Stimulated activated CD4-positive, alpha-beta T cell treated with anti-CD3 and anti-CD28 coated beads, Interleukin-2, amount 100 ng/mL, for 4 hours (primary cell): ENCODE data around the gene POLR1E.

Experiments
- DNase-seq: peaks from one replicate; pipeline ENCODE4 v3.0.0-alpha.2; 2020; ENCODE audit warnings: low read depth

The POLR1E gene, protein sequence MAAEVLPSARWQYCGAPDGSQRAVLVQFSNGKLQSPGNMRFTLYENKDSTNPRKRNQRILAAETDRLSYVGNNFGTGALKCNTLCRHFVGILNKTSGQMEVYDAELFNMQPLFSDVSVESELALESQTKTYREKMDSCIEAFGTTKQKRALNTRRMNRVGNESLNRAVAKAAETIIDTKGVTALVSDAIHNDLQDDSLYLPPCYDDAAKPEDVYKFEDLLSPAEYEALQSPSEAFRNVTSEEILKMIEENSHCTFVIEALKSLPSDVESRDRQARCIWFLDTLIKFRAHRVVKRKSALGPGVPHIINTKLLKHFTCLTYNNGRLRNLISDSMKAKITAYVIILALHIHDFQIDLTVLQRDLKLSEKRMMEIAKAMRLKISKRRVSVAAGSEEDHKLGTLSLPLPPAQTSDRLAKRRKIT

GRCh38 chr9:37485389-37486255 is at the start of gene POLR1E:
Gene POLR1E (plus strand): TSS chr9:37485948. CDS start chr9:37486048, 100 bp downstream.
- peak; percentile 94 for DNase-seq

GRCh38 chr9:37436540-37436939 is 49.2 kb upstream of the POLR1E start:
- no peak for DNase-seq

DNA sequence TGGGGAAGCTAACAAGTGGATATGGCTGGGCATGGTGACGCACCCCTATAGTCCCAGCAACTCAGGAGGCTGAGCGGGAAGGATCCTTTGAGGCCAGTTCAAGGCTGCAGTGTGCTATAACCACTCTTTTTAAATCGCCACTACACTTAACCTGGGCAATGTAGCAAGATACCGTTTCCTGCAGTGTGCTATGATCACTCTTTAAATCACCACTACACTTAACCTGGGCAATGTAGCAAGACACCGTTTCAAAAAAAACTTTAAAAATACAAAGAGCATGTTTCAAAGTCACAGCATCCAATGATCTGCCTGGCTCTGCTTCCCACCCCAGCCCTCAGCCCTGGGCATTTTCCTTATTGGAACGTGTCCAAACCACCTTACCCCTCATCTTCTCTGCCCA is 48.7 kb upstream of the POLR1E start:
- DNase-seq, result no peak

- no peak for DNase-seq
Observed at GRCh38 chr9:37437621-37438020, 48.1 kb upstream of the POLR1E start.

- no peak for DNase-seq
Observed at GRCh38 chr9:37438359-37438758, 47.4 kb upstream of the POLR1E start.

DNA sequence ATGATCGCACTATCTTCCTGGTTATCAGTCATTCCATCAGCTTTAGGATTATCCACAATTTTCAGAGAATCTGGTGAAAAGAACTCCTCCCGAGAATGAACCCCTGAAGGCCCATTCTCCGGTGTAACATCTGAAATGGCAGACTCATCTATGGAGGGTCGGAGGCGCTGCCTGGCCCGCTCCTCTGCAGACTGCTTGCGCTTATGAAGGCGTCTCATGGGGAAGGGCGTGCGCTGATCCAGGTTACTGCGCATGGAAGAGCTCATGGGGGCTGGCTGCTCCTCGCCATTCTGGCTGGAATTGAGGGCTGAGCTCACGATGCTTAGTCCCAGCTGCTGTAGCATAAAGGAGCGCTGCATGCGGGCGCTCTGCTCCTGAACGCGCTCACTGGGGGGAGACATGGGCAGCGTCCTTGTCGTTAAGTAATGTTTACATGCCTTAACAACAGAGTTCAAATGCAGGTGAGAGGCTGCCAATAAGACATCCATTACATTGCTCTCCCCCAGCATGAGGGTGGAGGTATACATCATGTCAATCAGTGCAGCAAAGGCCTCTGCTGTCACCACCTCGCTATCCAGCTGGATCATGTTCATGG is 43.9 kb upstream of the POLR1E start:
- no peak for DNase-seq

- no peak for DNase-seq
Observed at GRCh38 chr9:37442556-37442955, 43.2 kb upstream of the POLR1E start.

GRCh38 chr9:37443566-37443965 is 42.2 kb upstream of the POLR1E start:
- no peak for DNase-seq

GRCh38 chr9:37444890-37445289 is 40.9 kb upstream of the POLR1E start:
- DNase-seq, result no peak

GRCh38 chr9:37445832-37446231 is 39.9 kb upstream of the POLR1E start:
- DNase-seq, result no peak

DNA sequence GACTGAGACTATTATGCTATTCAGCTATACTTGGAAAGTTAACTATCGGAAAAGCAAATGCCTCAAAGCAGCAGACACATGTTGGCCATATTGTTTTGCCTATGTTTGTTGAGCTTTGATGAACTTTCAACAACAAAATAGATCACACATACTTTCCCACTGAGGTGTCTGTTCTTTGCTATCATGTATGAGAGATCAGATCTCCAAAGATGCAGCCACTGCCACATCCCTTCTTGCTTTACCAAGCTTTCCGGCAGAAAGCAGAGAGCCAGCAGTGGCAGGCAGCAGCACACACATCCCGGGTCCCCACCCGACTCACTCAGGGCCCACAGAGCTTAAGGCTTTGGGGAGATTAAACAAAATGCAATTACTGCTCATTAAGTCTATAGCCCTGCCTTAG is 39.3 kb upstream of the POLR1E start:
- DNase-seq, result no peak

DNA sequence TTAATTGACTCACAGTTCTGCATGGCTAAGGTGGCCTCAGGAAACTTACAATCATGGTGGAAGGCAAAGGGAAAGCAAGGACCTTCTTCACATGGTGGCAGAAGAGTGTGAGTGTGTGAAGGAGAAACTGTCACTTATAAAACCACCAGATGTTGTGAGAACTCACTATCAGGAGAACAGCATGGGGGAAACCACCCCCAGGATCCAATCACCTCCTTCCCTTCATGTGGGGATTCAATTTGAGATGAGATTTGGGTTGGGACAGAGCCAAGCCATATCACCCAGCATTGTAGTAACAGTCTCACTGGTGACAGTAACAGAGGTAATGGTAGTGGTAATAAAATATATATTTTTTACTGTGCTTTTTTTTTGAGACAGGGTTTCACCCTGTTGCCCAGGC is 38.6 kb upstream of the POLR1E start:
- no peak for DNase-seq

- DNase-seq, result no peak
Observed at GRCh38 chr9:37449862-37450632, 35.7 kb upstream of the POLR1E start.

DNA sequence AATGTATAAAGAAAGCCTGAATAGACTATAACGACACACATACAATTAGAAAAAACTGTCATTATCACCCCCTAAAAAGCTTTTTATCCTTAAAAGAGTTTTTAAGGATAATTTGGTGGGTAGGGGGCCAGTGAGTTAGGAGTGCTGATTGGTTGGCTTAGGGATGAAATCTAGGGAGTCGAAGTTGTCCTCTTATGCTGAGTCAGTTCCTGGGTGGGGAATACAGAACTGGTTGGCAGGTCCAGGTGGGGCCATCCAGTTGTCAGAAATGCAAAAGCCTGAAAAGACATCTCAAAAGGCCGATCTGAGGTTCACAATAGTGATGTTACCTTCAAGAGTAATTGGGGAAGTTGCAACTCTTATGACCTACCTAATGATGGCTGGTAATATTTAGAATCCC is 34.1 kb upstream of the POLR1E start:
- DNase-seq, result no peak

DNA sequence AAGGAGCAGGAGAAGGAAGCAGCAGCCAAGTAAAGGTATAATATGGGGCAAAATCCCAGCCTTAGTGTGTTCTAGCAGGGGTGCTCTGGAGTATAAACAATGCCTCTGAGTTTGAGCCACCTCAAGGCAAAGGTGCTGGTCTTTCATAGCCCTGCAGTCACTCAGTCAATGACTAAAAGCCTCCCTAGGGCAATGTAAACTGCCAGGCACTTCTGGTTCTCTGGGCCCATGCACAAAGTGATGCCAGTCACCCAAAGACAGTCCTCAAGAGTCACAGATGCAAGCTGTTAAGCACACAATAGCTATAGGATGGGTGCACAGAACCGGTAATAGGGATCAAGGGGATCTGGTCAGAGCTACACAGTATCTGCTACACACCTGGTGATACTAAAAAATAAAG is 33.1 kb upstream of the POLR1E start:
- no peak for DNase-seq

DNA sequence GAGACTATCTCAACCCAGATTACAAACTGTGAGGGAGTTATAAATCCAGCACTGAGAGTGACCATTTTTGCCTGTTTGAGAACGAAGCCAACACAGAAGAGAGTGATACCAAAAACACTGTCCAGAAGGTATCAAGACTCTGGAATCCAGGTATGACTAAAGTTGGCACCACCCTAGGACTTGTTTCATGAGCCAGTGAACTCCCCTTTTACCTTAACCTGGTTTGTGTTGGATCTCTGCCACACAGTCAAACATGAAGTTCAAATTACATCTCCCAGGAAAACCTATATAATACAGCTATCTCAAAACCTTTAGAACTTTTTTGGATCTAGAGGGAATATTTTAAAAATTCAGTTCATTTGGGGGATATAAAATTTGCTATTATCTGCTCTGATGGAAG is 31.9 kb upstream of the POLR1E start:
- DNase-seq, result no peak

DNA sequence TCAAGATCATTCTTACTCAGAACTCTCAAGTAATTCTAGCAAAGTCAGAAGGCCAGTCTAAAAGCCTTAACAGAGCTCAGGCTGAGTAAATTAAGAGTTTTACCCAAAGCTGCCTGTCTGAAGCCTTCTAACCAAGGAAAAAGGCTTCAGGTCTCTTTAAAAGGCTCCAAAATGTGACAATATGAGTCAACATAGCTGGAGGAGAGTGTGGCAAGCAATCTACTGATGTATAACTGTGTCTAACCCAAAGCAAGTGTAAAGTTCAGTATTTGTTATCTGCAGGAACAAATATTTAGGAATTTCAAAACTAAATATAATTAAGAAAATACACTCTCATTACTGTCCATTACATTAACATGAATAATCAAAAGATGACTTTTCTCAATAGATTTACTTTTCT is 31.5 kb upstream of the POLR1E start:
- DNase-seq, result no peak

- no peak for DNase-seq
Observed at GRCh38 chr9:37455884-37456647, 29.7 kb upstream of the POLR1E start.

- DNase-seq, result no peak
Observed at GRCh38 chr9:37456817-37457216, 28.9 kb upstream of the POLR1E start.

DNA sequence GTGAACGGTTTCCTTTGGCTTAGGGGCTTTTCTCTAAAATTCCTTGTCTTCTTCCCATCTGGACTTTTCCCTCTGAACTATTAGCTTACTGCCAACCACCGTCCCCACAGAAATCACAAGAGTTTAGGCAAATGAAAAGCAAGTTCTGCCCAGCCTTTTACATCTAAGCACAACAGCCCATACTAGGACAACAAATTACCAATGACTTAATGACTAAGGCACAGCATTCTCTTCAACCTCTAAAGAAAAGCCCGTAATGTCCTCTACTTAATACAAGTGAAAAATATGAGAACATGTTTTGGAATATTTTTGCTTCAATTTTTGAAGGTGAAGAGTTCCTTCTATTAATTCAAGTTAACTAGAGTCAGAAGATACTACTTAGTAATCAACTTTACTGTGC is 21.7 kb upstream of the POLR1E start:
- no peak for DNase-seq
